Stimulated activated naive B cell treated with anti-CD40 and anti-IgM and Interleukin-4, amounts not matched to agents 10 μg/mL and 1 μg/mL and 100 μg/mL, for 72 hours (primary cell): ENCODE data around the gene NPEPL1.

ENCODE experiments used
- ATAC-seq, 2 donors: fragments of 150-1000 bp; cut with Tn5 transposase; replicated peaks; 2 replicates each; pipeline ENCODE4 v1.10.0; 2021; ENCODE audit warnings: moderate library complexity in 1 of 2
- DNase-seq: peaks from one replicate; pipeline ENCODE4 v3.0.0; 2021
- H3K27ac Mint-ChIP-seq: one replicate; pipeline ENCODE4 v1.8.0; 2022; ENCODE audit warnings: mild to moderate bottlenecking, mixed read lengths
- H3K27me3 Mint-ChIP-seq, 2 donors: one replicate each; pipeline ENCODE4 v1.8.0; 2022; ENCODE audit warnings: mixed read lengths in 2 of 2
- H3K36me3 Mint-ChIP-seq, 2 donors: one replicate each; pipeline ENCODE4 v1.8.0; 2022; ENCODE audit warnings: mixed read lengths in 2 of 2, mild to moderate bottlenecking in 1 of 2
- H3K4me1 Mint-ChIP-seq, 2 donors: one replicate each; pipeline ENCODE4 v1.8.0; 2022; ENCODE audit warnings: mixed read lengths in 2 of 2, mild to moderate bottlenecking in 1 of 2
- H3K4me3 Mint-ChIP-seq, 2 donors: one replicate each; pipeline ENCODE4 v1.8.0; 2022; ENCODE audit warnings: mild to moderate bottlenecking in 2 of 2, mixed read lengths in 2 of 2, moderate library complexity in 1 of 2
- H3K9me3 Mint-ChIP-seq, 2 donors: one replicate each; pipeline ENCODE4 v1.8.0; 2022; ENCODE audit warnings: mixed read lengths in 2 of 2, mild to moderate bottlenecking in 1 of 2

The NPEPL1 gene

DNA sequence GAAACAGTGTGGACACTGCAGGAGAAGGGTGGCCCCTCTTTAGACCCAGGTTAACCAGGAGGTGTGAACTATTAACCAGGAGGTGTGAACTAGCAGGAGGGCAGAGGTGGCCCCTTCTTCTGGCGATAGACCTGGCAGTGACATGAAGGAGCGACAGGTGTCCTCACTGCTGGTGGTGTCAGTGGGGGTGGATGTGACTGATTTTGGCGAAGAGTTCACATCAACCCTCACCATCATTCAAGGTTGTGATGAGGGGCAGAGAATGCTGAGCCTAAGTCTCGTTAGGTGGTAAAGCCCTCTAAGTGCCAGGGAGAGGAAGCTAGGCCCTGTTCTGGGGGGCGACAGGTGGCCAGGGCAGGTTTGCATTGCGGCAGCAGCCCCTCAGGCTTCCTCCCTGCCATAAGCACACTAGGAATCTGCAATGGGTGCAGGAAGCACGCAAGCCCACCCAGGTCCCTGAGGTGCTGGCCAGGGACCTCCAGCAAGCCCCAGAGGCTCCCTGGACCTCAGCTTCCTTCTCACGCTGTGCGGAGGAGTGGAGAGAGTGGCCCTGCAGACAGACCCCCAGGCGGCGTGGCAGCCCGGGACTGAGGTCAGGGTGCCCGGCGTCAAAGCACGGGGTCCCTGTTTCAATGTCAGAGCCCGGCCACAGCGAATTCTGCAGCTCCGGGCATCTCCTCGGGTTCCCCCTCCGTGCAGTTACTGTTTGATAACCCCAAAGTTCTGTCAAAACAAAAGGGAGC, 13.7 kb downstream of the NPEPL1 start:
- Mint-ChIP-seq H3K27me3 (no peaks in the 10 kb centered on the region), H3K4me1 (no peaks in the 10 kb centered on the region), H3K4me3 (no peak overlapping the region), H3K9me3 (no peaks in the 10 kb centered on the region), H3K27ac (no peak overlapping the region), H3K36me3 (peaks cover 20 to 44% of the 10 kb centered on the region in 2 donors)
- DNase-seq: no peak
- ATAC-seq: no peak

GRCh38 chr20:58706975-58707681, 14.5 kb downstream of the NPEPL1 start:
- H3K27ac Mint-ChIP-seq: no peak overlapping the region
- H3K4me1 Mint-ChIP-seq: peaks cover under 1 to 3% of the 10 kb centered on the region in 2 donors
- ATAC-seq: no peak
- H3K27me3 Mint-ChIP-seq: no peaks in the 10 kb centered on the region
- H3K4me3 Mint-ChIP-seq: no peak overlapping the region
- H3K9me3 Mint-ChIP-seq: no peaks in the 10 kb centered on the region
- peaks cover 19 to 40% of the 10 kb centered on the region in 2 donors for H3K36me3 Mint-ChIP-seq
- DNase-seq: no peak

GRCh38 chr20:58707770-58708169, 15.2 kb downstream of the NPEPL1 start:
- Mint-ChIP-seq H3K27ac (no peak overlapping the region), H3K4me1 (peaks cover 5 to 6% of the 10 kb centered on the region in 2 donors), H3K9me3 (no peaks in the 10 kb centered on the region), H3K36me3 (peaks cover 20 to 33% of the 10 kb centered on the region in 2 donors), H3K4me3 (no peak overlapping the region), H3K27me3 (no peaks in the 10 kb centered on the region)
- no peak for ATAC-seq
- no peak for DNase-seq

DNA sequence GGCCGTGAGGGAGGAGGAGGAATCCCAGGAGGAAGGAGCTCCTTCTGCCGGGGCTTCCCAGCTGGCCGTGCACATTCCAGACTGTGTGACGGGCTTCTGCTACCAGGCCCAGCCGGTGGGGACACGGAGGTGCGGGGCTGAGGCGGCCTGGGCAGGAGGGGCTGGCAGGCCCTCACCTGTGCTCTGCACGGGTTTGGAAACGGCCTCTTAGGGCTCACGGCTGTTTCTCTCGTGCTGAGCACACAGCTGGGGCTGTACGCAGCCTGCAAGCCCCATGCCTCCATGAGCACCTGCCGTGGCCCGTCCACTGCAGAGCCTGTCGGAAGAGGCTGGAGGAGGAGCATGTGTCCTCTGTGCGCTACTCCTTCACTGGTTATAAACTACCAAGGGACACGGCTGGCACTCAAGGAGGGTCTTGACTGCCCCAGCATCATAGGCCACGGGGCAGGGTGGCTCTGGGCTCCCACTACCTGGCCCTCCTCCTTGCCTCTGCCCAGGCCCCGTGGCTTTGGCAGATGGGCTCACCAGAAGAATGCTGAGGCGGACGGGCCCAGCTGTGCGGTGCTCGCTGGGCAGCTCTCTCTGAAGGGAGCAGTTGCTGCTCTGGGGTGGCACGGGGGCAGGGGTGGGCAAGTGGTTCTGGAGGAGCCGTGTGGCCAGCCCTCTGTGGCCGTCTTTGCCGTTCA, 15.8 kb downstream of the NPEPL1 start:
- Mint-ChIP-seq H3K9me3 (no peaks in the 10 kb centered on the region), H3K27ac (no peak overlapping the region), H3K36me3 (peaks cover 15 to 27% of the 10 kb centered on the region in 2 donors), H3K27me3 (no peaks in the 10 kb centered on the region), H3K4me1 (peaks cover 5 to 6% of the 10 kb centered on the region in 2 donors), H3K4me3 (no peak overlapping the region)
- no peak for DNase-seq
- ATAC-seq: no peak

- peaks cover 6 to 7% of the 10 kb centered on the region in 2 donors for H3K4me1 Mint-ChIP-seq
- no peak overlapping the region for H3K27ac Mint-ChIP-seq
- ATAC-seq (no peak), DNase-seq (no peak)
- peaks cover 14 to 25% of the 10 kb centered on the region in 2 donors for H3K36me3 Mint-ChIP-seq
- H3K9me3 Mint-ChIP-seq: no peaks in the 10 kb centered on the region
- H3K27me3 Mint-ChIP-seq: no peaks in the 10 kb centered on the region
- H3K4me3 Mint-ChIP-seq: no peak overlapping the region
These were observed 16.6 kb downstream of the NPEPL1 start for GRCh38 chr20:58709013-58709702.

GRCh38 chr20:58709703-58710039, 17.1 kb downstream of the NPEPL1 start:
- no peaks in the 10 kb centered on the region for H3K9me3 Mint-ChIP-seq
- no peak overlapping the region for H3K27ac Mint-ChIP-seq
- peaks cover 6 to 7% of the 10 kb centered on the region in 2 donors for H3K4me1 Mint-ChIP-seq

GRCh38 chr20:58710481-58711265, 18.1 kb downstream of the NPEPL1 start:
- no peaks in the 10 kb centered on the region for H3K27me3 Mint-ChIP-seq
- no peak for ATAC-seq
- DNase-seq: no peak
- H3K4me1 Mint-ChIP-seq: peaks cover 6 to 7% of the 10 kb centered on the region in 2 donors
- H3K27ac Mint-ChIP-seq: no peak overlapping the region
- peaks cover 20 to 23% of the 10 kb centered on the region in 2 donors for H3K36me3 Mint-ChIP-seq
- no peak overlapping the region for H3K4me3 Mint-ChIP-seq
- no peaks in the 10 kb centered on the region for H3K9me3 Mint-ChIP-seq

More at GRCh38 chr20:58709703-58710039, 17.1 kb downstream of the NPEPL1 start:
- H3K4me3 Mint-ChIP-seq: no peak overlapping the region
- no peak for ATAC-seq
- H3K36me3 Mint-ChIP-seq: peaks cover 17 to 29% of the 10 kb centered on the region in 2 donors
- no peak for DNase-seq
- H3K27me3 Mint-ChIP-seq: no peaks in the 10 kb centered on the region

DNA sequence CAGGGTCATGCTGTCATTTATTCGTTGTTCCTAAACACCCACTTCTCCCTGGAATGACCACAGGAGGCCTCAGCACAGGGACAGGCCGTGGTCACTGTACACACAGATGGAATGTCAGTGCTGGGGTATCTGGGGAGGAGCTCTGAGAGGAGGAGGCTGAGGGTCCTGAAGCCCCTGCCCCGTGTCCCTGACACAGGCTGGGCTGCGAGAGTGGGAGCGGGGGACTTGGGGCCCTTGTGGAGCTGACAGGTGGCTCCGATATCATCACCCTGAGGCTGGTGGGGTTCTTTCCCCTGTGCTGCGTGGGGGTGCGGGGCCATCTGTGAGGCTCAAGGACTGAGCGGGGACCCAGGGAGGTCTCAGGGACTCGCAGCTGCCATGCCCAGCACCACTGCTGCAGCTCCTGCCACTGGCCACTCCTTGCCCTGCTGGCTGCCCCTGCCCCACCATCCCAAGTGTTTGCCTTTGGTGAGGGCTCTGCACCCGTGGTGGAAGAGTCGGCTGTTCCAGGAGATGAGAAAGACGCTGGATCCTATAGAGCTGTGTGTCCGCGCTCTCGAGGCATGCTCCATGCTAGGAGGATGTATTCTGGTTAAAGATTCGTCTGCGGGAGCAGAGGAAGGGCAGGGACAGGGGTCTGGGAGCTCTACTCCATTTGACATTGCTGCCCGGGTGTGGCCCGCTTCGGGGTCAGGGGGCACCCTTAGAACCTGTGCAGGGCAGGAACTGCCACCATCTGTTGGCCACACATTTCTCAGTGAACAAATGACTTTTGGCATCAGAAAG, 18.9 kb downstream of the NPEPL1 start:
- peaks cover 6 to 7% of the 10 kb centered on the region in 2 donors for H3K4me1 Mint-ChIP-seq
- no peak for ATAC-seq
- H3K27ac Mint-ChIP-seq: no peak overlapping the region
- no peaks in the 10 kb centered on the region for H3K27me3 Mint-ChIP-seq
- H3K9me3 Mint-ChIP-seq: no peaks in the 10 kb centered on the region
- H3K36me3 Mint-ChIP-seq: peaks cover 23 to 27% of the 10 kb centered on the region in 2 donors
- H3K4me3 Mint-ChIP-seq: no peak overlapping the region
- no peak for DNase-seq

DNA sequence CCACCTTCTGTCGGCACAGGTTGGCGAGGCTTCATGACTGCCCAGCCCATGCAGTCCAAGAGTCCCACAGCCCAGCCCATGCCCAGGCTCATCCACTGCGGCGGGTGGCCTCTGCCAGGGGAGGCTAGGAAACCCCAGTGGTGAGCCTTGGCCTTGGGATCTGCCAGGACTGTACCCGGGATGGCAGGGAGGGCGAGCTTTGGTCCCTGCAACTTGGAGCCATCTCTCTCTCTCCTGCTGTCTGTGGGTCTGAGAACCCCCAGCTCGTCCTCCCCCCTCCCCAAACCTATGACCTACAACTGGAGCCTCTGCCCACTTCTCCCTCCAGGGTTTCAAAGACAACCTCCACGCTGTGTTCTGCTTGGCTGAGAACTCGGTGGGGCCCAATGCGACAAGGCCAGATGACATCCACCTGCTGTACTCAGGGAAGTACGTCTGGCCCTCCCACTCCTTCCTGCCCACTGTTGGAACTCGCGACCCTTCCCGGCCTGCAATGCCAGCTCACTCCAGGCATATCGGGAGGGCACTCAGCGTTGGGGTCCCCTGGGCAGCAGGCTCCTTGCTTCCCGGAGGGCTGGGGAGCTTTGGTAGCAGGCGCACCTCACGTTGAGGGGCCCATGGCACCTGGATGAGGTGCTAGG, 19.7 kb downstream of the NPEPL1 start:
- no peak overlapping the region for H3K27ac Mint-ChIP-seq
- H3K4me3 Mint-ChIP-seq: no peak overlapping the region
- H3K9me3 Mint-ChIP-seq: no peaks in the 10 kb centered on the region
- peaks cover 22 to 27% of the 10 kb centered on the region in 2 donors for H3K36me3 Mint-ChIP-seq
- no peaks in the 10 kb centered on the region for H3K27me3 Mint-ChIP-seq
- ATAC-seq: no peak
- H3K4me1 Mint-ChIP-seq: peaks cover 6 to 7% of the 10 kb centered on the region in 2 donors
- no peak for DNase-seq

GRCh38 chr20:58712806-58713731, 20.5 kb downstream of the NPEPL1 start:
- peaks cover 22 to 27% of the 10 kb centered on the region in 2 donors for H3K36me3 Mint-ChIP-seq
- ATAC-seq (no peak), DNase-seq (no peak)
- H3K4me3 Mint-ChIP-seq: no peak overlapping the region
- H3K9me3 Mint-ChIP-seq: no peaks in the 10 kb centered on the region
- peaks cover 6 to 7% of the 10 kb centered on the region in 2 donors for H3K4me1 Mint-ChIP-seq
- no peak overlapping the region for H3K27ac Mint-ChIP-seq
- H3K27me3 Mint-ChIP-seq: no peaks in the 10 kb centered on the region

DNA sequence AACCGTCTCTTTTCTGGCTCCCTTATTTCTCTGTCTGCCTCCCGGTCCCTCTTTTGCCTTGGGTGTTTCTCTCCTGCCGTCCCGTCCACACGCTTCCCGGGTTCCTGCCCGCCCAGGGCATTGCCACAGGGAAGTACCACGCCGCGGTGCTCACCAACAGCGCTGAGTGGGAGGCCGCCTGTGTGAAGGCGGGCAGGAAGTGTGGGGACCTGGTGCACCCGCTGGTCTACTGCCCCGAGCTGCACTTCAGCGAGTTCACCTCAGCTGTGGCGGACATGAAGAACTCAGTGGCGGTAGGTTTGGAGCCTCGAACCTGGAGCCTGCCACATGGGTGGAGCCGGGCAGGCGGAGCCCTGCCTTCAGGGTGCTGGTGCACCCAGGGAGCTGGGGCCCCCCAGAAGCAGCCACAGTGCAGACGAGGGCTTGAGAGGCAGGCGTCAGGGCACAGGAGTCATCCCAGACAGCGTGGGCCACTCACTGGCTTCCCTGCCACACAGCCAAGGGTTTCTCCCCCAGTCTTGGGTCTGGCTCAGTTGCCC, 21.3 kb downstream of the NPEPL1 start:
- no peak overlapping the region for H3K4me3 Mint-ChIP-seq
- no peaks in the 10 kb centered on the region for H3K27me3 Mint-ChIP-seq
- peaks cover 6 to 7% of the 10 kb centered on the region in 2 donors for H3K4me1 Mint-ChIP-seq
- no peak overlapping the region for H3K27ac Mint-ChIP-seq
- no peak for DNase-seq
- ATAC-seq: no peak
- no peaks in the 10 kb centered on the region for H3K9me3 Mint-ChIP-seq
- peaks cover 20 to 23% of the 10 kb centered on the region in 2 donors for H3K36me3 Mint-ChIP-seq
